Activated CD4-positive, alpha-beta T cell treated with anti-CD3 and anti-CD28 coated beads, Interleukin-2, amount 10 ng/mL, durations not matched to agents 24 days and 14 days (primary cell): ENCODE results near the gene EDEM3. TPM values are rescaled to one million over a fixed set of nuclear protein-coding genes. Genes with fewer than 3 reads are reported as not detected.
A peak's percentile ranks its signal among the peaks of the same experiment; 100 is the strongest.
"Not testable (repeated sequence)": the region's sequence is repeated elsewhere in the genome, so short reads cannot be mapped to it uniquely, and the experiment has no call there.

Experiments used
- DNase-seq: peaks from one replicate; pipeline ENCODE4 v3.0.0; 2022
- H3K27ac Mint-ChIP-seq: one replicate; pipeline ENCODE4 v1.8.0; 2022; ENCODE audit warnings: mild to moderate bottlenecking, mixed read lengths
- H3K27me3 Mint-ChIP-seq: one replicate; pipeline ENCODE4 v1.8.0; 2022; ENCODE audit warnings: mixed read lengths
- H3K36me3 Mint-ChIP-seq: one replicate; pipeline ENCODE4 v1.8.0; 2022; ENCODE audit warnings: low read depth, mild to moderate bottlenecking, mixed read lengths
- H3K4me1 Mint-ChIP-seq: one replicate; pipeline ENCODE4 v1.8.0; 2021; ENCODE audit warnings: mixed read lengths
- H3K4me3 Mint-ChIP-seq: one replicate; pipeline ENCODE4 v1.8.0; 2022; ENCODE audit warnings: mild to moderate bottlenecking, moderate library complexity, mixed read lengths
- H3K9me3 Mint-ChIP-seq: one replicate; pipeline ENCODE4 v1.8.0; 2021; ENCODE audit warnings: mixed read lengths
- intact Hi-C: fragments of 100-400 bp; cut with micrococcal nuclease; formaldehyde crosslinking; loops from one replicate; pipeline ENCODE4 v1.15.1; 2023
- total RNA-seq: library from RNA; stranded (reverse); gene quantifications from 2 replicates; pipeline ENCODE4 v1.2.3, GENCODE V29; 2022

The EDEM3 gene
- total RNA-seq, 1 donor from 2014 or later = 28.3 TPM

- peaks cover 4% of the 10 kb centered on the region for H3K4me1 Mint-ChIP-seq
- DNase-seq = no peak
- H3K9me3 Mint-ChIP-seq = no peaks in the 10 kb centered on the region
- H3K4me3 Mint-ChIP-seq = no peak overlapping the region
- H3K27me3 Mint-ChIP-seq = no peaks in the 10 kb centered on the region
- intact Hi-C loops = no loop called here
- no peak overlapping the region for H3K27ac Mint-ChIP-seq
- H3K36me3 Mint-ChIP-seq = peaks cover 22% of the 10 kb centered on the region
Measured at GRCh38 chr1:184691719-184692324, 62.8 kb downstream of the EDEM3 start.

GRCh38 chr1:184686540-184686939 is 68.1 kb downstream of the EDEM3 start:
- intact Hi-C loops = no loop called here
- no peak overlapping the region for H3K4me3 Mint-ChIP-seq
- no peaks in the 10 kb centered on the region for H3K27me3 Mint-ChIP-seq
- H3K9me3 Mint-ChIP-seq = peaks cover 3% of the 10 kb centered on the region
- no peaks in the 10 kb centered on the region for H3K36me3 Mint-ChIP-seq
- H3K27ac Mint-ChIP-seq = no peak overlapping the region
- no peak for DNase-seq
- no peaks in the 10 kb centered on the region for H3K4me1 Mint-ChIP-seq

GRCh38 chr1:184685116-184685515 is 69.5 kb downstream of the EDEM3 start:
- no peak overlapping the region for H3K4me3 Mint-ChIP-seq
- no peak overlapping the region for H3K27ac Mint-ChIP-seq
- H3K27me3 Mint-ChIP-seq = peaks cover 2% of the 10 kb centered on the region
- intact Hi-C loops = no loop called here
- no peaks in the 10 kb centered on the region for H3K4me1 Mint-ChIP-seq
- no peak for DNase-seq
- H3K9me3 Mint-ChIP-seq = peaks cover 11% of the 10 kb centered on the region
- no peaks in the 10 kb centered on the region for H3K36me3 Mint-ChIP-seq

GRCh38 chr1:184684285-184685074 is 70.2 kb downstream of the EDEM3 start:
- Mint-ChIP-seq H3K27me3 (peaks cover 2% of the 10 kb centered on the region), H3K27ac (no peak overlapping the region), H3K36me3 (no peaks in the 10 kb centered on the region), H3K4me1 (no peaks in the 10 kb centered on the region), H3K4me3 (no peak overlapping the region), H3K9me3 (peaks cover 11% of the 10 kb centered on the region)
- no peak for DNase-seq
- intact Hi-C loops = no loop called here

DNA sequence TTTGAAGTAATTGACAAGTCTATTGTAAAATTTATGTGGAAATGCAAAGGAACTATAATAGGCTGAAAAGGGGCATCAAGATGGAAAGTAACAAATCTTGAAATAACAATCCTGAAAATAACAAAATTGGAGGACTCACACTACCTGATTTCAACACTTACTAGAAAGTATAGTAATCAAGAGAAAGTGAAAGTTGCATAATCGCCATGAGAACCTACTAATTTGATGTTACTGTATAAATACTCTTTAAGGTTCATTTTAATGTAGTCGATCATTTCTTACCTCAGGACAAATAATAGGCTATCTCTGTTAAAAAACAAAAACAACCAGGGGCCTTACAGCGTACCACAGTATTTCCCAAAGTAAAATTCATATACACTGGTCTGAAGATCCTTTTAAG is 71.7 kb downstream of the EDEM3 start:
- Mint-ChIP-seq H3K4me1 (no peaks in the 10 kb centered on the region), H3K9me3 (peaks cover 11% of the 10 kb centered on the region), H3K27me3 (peaks cover 2% of the 10 kb centered on the region), H3K4me3 (no peak overlapping the region), H3K36me3 (no peaks in the 10 kb centered on the region), H3K27ac (no peak overlapping the region)
- intact Hi-C loops = no loop called here
- no peak for DNase-seq

DNA sequence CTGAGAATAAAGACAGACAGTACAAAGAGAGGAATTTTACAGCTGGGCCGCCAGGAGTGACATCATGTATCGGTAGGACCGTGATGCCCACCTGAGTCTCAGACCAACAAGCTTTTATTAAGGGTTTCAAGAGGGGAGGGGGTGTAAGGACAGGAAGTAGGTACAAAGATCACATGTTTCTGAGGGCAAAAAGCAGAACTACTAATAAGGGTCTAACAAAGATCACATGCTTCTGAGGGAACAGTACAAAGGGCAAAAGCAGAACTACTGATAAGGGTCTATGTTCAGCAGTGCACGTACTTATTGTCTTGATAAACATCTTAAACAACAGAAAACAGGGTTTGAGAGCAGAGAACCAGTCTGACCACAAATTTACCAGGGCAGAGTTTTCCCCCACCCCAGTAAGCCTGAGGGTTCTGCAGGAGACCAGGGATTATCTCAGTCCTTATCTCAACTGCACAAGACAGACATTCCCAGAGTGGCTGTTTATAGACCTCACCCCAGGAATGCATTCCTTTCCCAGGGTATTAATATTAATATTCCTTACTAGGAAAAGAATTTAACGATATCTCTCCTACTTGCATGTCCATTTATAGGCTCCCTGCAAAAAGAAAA is 73.9 kb downstream of the EDEM3 start:
- H3K27ac Mint-ChIP-seq, H3K4me1 Mint-ChIP-seq, H3K27me3 Mint-ChIP-seq, H3K4me3 Mint-ChIP-seq, H3K36me3 Mint-ChIP-seq, DNase-seq, intact Hi-C loops: not testable (repeated sequence)
- H3K9me3 Mint-ChIP-seq = peaks cover 11% of the 10 kb centered on the region

DNA sequence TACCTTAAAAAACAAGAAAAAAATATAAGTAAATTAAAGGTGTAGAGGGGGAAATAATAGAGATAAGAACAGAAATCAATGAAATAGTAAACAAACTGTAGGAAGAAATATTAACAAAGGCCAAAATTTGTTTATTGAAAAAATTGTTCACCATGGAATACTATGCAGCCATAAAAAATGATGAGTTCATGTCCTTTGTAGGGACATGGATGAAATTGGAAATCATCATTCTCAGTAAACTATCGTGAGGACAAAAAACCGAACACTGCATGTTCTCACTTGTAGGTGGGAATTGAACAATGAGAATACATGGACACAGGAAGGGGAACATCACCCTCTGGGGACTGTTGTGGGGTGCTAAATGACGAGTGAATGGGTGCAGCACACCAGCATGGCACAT is 75.2 kb downstream of the EDEM3 start:
- H3K27ac Mint-ChIP-seq, H3K27me3 Mint-ChIP-seq, H3K36me3 Mint-ChIP-seq, intact Hi-C loops, H3K4me1 Mint-ChIP-seq, H3K4me3 Mint-ChIP-seq, DNase-seq: not testable (repeated sequence)
- peaks cover 11% of the 10 kb centered on the region for H3K9me3 Mint-ChIP-seq

DNA sequence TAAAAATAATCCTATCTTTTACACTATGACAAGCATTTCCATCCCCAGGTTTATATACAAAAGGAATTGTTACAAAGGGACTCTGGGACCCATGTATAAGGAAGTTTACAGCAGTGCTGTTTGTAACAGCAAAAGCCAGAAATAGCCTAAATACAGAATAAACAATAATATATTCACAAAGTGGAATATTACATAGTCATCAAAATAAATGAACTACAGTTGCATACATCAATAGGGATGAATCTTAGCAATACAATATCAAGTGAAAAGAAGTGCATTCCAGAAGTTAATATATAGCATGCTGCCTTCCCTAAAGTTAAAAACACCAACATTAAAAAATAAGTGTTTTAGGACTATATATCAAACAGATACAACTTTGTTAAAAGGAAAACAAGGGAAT is 77.3 kb downstream of the EDEM3 start:
- peaks cover 11% of the 10 kb centered on the region for H3K27me3 Mint-ChIP-seq
- DNase-seq = no peak
- no peak overlapping the region for H3K27ac Mint-ChIP-seq
- H3K9me3 Mint-ChIP-seq = peaks cover 11% of the 10 kb centered on the region
- intact Hi-C loops = no loop called here
- no peaks in the 10 kb centered on the region for H3K4me1 Mint-ChIP-seq
- no peaks in the 10 kb centered on the region for H3K36me3 Mint-ChIP-seq
- no peak overlapping the region for H3K4me3 Mint-ChIP-seq

DNA sequence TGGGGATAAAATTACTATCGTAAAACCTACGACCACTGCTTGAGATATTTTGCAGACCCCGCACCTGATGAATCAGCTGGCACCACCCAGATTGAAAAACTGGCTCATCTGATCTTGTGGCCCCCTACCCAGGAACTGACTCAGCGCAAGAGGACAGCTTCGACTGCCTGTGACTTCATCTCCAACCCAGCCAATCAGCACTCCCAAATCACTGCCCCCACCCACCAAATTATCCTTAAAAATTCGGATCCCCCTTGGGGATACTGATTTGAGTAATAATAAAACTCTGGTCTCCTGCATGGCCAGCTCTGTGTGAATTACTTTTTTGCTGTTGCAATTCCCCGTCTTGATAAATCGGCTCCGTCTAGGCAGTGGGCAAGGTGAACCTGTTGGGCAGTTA is 81.4 kb downstream of the EDEM3 start:
- Mint-ChIP-seq H3K4me1 (no peaks in the 10 kb centered on the region), H3K27ac (no peak overlapping the region), H3K9me3 (no peaks in the 10 kb centered on the region), H3K36me3 (no peaks in the 10 kb centered on the region), H3K27me3 (peaks cover 30% of the 10 kb centered on the region), H3K4me3 (no peak overlapping the region)
- intact Hi-C loops = no loop called here
- DNase-seq = no peak

DNA sequence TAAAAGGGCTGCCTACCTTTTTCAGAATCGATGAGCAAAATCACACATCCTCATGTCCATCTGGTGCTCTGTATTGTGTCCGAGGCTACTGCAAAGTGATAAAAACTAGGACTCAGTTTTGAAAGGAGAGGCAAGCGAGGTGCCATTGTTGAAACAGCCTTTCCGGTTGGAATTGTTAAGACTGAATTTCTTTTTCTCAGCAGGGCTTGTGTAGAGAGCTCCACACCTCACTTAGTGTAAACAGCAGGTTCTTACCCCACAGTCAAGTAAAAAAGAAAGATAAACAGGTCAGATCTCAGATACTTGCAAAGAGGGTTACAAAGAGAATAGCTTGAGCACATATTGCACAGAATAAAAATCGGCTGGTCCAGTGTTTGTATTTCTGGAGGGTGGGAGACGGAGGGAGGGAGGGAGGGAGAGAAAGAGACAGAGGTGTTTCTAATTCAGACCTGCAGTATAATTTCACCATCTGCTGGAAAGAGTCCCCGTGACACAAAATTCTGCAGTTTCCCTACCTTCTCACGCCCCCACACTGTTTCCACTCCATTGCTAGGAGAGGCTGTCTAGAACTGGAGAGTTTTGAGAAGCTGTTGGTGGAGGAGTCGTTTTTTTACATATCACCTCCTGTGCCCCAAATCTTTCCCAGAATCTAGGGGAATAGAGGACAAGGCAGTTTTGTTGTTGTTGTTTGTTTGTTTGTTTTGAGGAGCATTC is 82.5 kb downstream of the EDEM3 start:
- no peak overlapping the region for H3K4me3 Mint-ChIP-seq
- H3K27me3 Mint-ChIP-seq = peaks cover 32% of the 10 kb centered on the region
- peak; percentile 29 for DNase-seq
- intact Hi-C loops = no loop called here
- H3K27ac Mint-ChIP-seq = no peak overlapping the region
- no peaks in the 10 kb centered on the region for H3K36me3 Mint-ChIP-seq
- no peaks in the 10 kb centered on the region for H3K4me1 Mint-ChIP-seq
- H3K9me3 Mint-ChIP-seq = no peaks in the 10 kb centered on the region

DNA sequence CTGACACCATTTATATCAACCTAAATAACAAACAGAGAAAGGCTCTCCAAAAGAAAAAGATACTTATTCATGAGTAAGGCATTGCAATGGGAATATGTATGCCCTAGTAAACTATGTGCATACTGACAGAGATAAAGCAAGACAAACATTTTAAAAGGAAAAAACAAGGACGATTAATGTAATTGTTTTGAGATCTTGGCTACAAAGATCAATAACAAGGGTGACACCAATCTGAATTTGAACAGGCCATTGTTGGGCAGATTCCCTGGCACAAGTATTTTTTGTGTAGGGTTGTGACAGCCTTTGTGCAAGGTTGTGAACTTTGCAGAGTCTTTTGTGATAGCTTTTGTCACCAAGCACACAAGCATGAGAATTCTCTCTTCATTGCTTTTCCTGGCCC is 85.3 kb downstream of the EDEM3 start:
- Mint-ChIP-seq H3K36me3 (no peaks in the 10 kb centered on the region), H3K27me3 (peaks cover 47% of the 10 kb centered on the region), H3K9me3 (no peaks in the 10 kb centered on the region), H3K4me1 (no peaks in the 10 kb centered on the region), H3K4me3 (no peak overlapping the region), H3K27ac (no peak overlapping the region)
- no peak for DNase-seq
- intact Hi-C loops = no loop called here

GRCh38 chr1:184665360-184665759 is 89.3 kb downstream of the EDEM3 start:
- intact Hi-C loops = no loop called here
- Mint-ChIP-seq H3K27me3 (peaks cover 42% of the 10 kb centered on the region), H3K36me3 (no peaks in the 10 kb centered on the region), H3K4me1 (no peaks in the 10 kb centered on the region), H3K9me3 (no peaks in the 10 kb centered on the region), H3K27ac (no peak overlapping the region), H3K4me3 (no peak overlapping the region)
- DNase-seq = no peak

- intact Hi-C loops = no loop called here
- Mint-ChIP-seq H3K9me3 (no peaks in the 10 kb centered on the region), H3K27me3 (peaks cover 42% of the 10 kb centered on the region), H3K4me1 (no peaks in the 10 kb centered on the region), H3K36me3 (no peaks in the 10 kb centered on the region), H3K27ac (no peak overlapping the region), H3K4me3 (no peak overlapping the region)
- DNase-seq = no peak
Measured at GRCh38 chr1:184664661-184665060, 90.0 kb downstream of the EDEM3 start.

DNA sequence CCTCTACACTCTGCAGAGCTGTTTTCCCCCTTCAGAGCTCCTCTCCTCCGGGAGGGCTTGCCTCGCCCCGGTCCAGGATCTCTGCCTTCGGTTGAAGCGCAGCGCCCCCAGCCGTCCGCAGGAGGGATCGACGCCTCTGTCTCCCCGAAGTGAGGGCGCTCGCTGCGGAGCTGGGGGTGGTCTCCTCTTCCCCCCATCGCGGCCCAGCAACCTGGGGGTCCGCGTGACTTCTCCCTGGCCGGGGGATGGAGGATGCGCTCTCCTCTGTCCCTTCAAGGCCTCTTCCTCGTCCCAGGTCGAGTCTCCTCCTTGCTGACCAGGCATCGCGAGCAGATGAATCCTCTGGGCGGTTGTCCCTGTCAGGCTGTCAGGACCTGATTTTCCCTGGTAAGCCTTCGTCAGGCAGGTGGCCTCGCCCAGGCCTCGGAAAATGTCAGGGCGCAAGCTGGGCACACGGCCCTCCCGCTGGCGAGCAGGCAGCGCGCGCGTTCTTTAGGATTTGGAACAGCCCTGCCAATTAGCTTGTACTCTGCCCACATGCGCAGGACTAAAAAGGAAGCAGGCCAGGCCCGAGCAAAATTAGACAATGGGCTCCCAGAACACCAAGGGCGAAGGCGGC is 90.5 kb downstream of the EDEM3 start:
- H3K9me3 Mint-ChIP-seq = no peaks in the 10 kb centered on the region
- peak overlapping the region; percentile 39 for H3K4me3 Mint-ChIP-seq
- H3K36me3 Mint-ChIP-seq = no peaks in the 10 kb centered on the region
- intact Hi-C loops = no loop called here
- no peak overlapping the region for H3K27ac Mint-ChIP-seq
- H3K27me3 Mint-ChIP-seq = peaks cover 42% of the 10 kb centered on the region
- no peaks in the 10 kb centered on the region for H3K4me1 Mint-ChIP-seq
- peak; percentile 82 for DNase-seq
